GM23338 (cell line): ENCODE results near the gene KCNMA1.

Experiments
- CTCF ChIP-seq, 2 experiments: fragments of 200-600 bp in 1 of 2; sonication (generic) in 1 of 2; conservative IDR thresholded peaks; 2 replicates each; pipeline versions ENCODE4 v1.5.1 to v1.6.1; 2016 to 2017; ENCODE audit warnings: antibody characterized with exemption in 2 of 2, low read depth in 2 of 2, mild to moderate bottlenecking in 2 of 2, moderate library complexity in 1 of 2
- REST ChIP-seq: IDR thresholded peaks from one replicate; pipeline ENCODE4 v1.6.1; 2018; ENCODE audit warnings: antibody characterized with exemption; ENCODE audit not compliant: unreplicated experiment

- TF ChIP-seq CTCF (conservative IDR thresholded peaks at IDR 0.05; ENCODE audit: low read depth in 2 of 2), result no peak
- no peak for TF ChIP-seq REST
Measured at GRCh38 chr10:77358656-77359055, 279.0 kb downstream of the KCNMA1 start.
